Measurements from ENCODE around the gene TAS1R1.
"Not testable (repeated sequence)": the region's sequence is repeated elsewhere in the genome, so short reads cannot be mapped to it uniquely, and the experiment has no call there.

TAS1R1 gene

GRCh38 chr1:6544831-6545230 is 10.3 kb upstream of the TAS1R1 start:
- H3K4me1 ChIP-seq (ENCODE audit: control insufficient read depth in 2 of 2, insufficient read depth in 2 of 2, low read length in 2 of 2): no peaks in the 10 kb centered on the region
- no peaks in the 10 kb centered on the region for H3K27me3 ChIP-seq (ENCODE audit: control insufficient read depth in 2 of 2, insufficient read depth in 2 of 2, low read length in 2 of 2)
- no peak overlapping the region for H3K27ac ChIP-seq (ENCODE audit: low read depth in 2 of 2, low read length in 2 of 2)
- H3K36me3 ChIP-seq (ENCODE audit: control insufficient read depth in 2 of 2, insufficient read depth in 2 of 2, low read length in 2 of 2): peaks cover 42 to 62% of the 10 kb centered on the region in 2 donors
- H3K9ac ChIP-seq (ENCODE audit: low read depth in 1 of 2, low read length in 2 of 2): no peak overlapping the region
- H3K9me3 ChIP-seq (ENCODE audit: control insufficient read depth in 2 of 2, low read length in 2 of 2): no peaks in the 10 kb centered on the region
- H3K4me3 ChIP-seq (ENCODE audit: low read length in 2 of 2): no peak overlapping the region

- Histone ChIP-seq H3K4me1 (ENCODE audit: control insufficient read depth in 2 of 2, insufficient read depth in 2 of 2, low read length in 2 of 2) (no peaks in the 10 kb centered on the region), H3K27ac (ENCODE audit: low read depth in 2 of 2, low read length in 2 of 2) (no peak overlapping the region), H3K9me3 (ENCODE audit: control insufficient read depth in 2 of 2, low read length in 2 of 2) (no peaks in the 10 kb centered on the region), H3K36me3 (ENCODE audit: control insufficient read depth in 2 of 2, insufficient read depth in 2 of 2, low read length in 2 of 2) (peaks cover 42 to 66% of the 10 kb centered on the region in 2 donors), H3K4me3 (ENCODE audit: low read length in 2 of 2) (no peak overlapping the region), H3K27me3 (ENCODE audit: control insufficient read depth in 2 of 2, insufficient read depth in 2 of 2, low read length in 2 of 2) (no peaks in the 10 kb centered on the region), H3K9ac (ENCODE audit: low read depth in 1 of 2, low read length in 2 of 2) (no peak overlapping the region)
Observed at GRCh38 chr1:6545276-6546112, 9.6 kb upstream of the TAS1R1 start.

- no peak overlapping the region for H3K4me3 ChIP-seq (ENCODE audit: low read length in 2 of 2)
- H3K27me3 ChIP-seq (ENCODE audit: control insufficient read depth in 2 of 2, insufficient read depth in 2 of 2, low read length in 2 of 2): no peaks in the 10 kb centered on the region
- H3K9me3 ChIP-seq (ENCODE audit: control insufficient read depth in 2 of 2, low read length in 2 of 2): no peaks in the 10 kb centered on the region
- H3K27ac ChIP-seq (ENCODE audit: low read depth in 2 of 2, low read length in 2 of 2): no peak overlapping the region
- H3K9ac ChIP-seq (ENCODE audit: low read depth in 1 of 2, low read length in 2 of 2): no peak overlapping the region
- no peaks in the 10 kb centered on the region for H3K4me1 ChIP-seq (ENCODE audit: control insufficient read depth in 2 of 2, insufficient read depth in 2 of 2, low read length in 2 of 2)
- peaks cover 42 to 64% of the 10 kb centered on the region in 2 donors for H3K36me3 ChIP-seq (ENCODE audit: control insufficient read depth in 2 of 2, insufficient read depth in 2 of 2, low read length in 2 of 2)
Observed at GRCh38 chr1:6546326-6546725, 8.8 kb upstream of the TAS1R1 start.

- peaks cover 0 to 3% of the 10 kb centered on the region in 2 donors for H3K4me1 ChIP-seq (ENCODE audit: control insufficient read depth in 2 of 2, insufficient read depth in 2 of 2, low read length in 2 of 2)
- no peak overlapping the region for H3K4me3 ChIP-seq (ENCODE audit: low read length in 2 of 2)
- no peaks in the 10 kb centered on the region for H3K9me3 ChIP-seq (ENCODE audit: control insufficient read depth in 2 of 2, low read length in 2 of 2)
- no peak overlapping the region for H3K9ac ChIP-seq (ENCODE audit: low read depth in 1 of 2, low read length in 2 of 2)
- H3K27ac ChIP-seq (ENCODE audit: low read depth in 2 of 2, low read length in 2 of 2): no peak overlapping the region
- H3K27me3 ChIP-seq (ENCODE audit: control insufficient read depth in 2 of 2, insufficient read depth in 2 of 2, low read length in 2 of 2): no peaks in the 10 kb centered on the region
- H3K36me3 ChIP-seq (ENCODE audit: control insufficient read depth in 2 of 2, insufficient read depth in 2 of 2, low read length in 2 of 2): peaks cover 42 to 55% of the 10 kb centered on the region in 2 donors
Observed at GRCh38 chr1:6547301-6547700, 7.8 kb upstream of the TAS1R1 start.

- Histone ChIP-seq H3K9me3 (ENCODE audit: control insufficient read depth in 2 of 2, low read length in 2 of 2) (no peaks in the 10 kb centered on the region), H3K27ac (ENCODE audit: low read depth in 2 of 2, low read length in 2 of 2) (peak within 1 kb of the TSS in 1 of 2 donors; percentile 16), H3K36me3 (ENCODE audit: control insufficient read depth in 2 of 2, insufficient read depth in 2 of 2, low read length in 2 of 2) (peaks cover 5 to 12% of the 10 kb centered on the region in 2 donors)
Observed at GRCh38 chr1:6554031-6554906, 838 bp upstream of the TAS1R1 start, which contains the start of gene NOL9. Gene NOL9 (minus strand): TSS chr1:6554513. CDS start chr1:6554502, 11 bp downstream.

GRCh38 chr1:6557597-6557996 is 2.5 kb downstream of the TAS1R1 start:
- Histone ChIP-seq H3K4me3 (ENCODE audit: low read length in 2 of 2) (no peak overlapping the region), H3K9me3 (ENCODE audit: control insufficient read depth in 2 of 2, low read length in 2 of 2) (no peaks in the 10 kb centered on the region), H3K4me1 (ENCODE audit: control insufficient read depth in 2 of 2, insufficient read depth in 2 of 2, low read length in 2 of 2) (peaks cover 8 to 13% of the 10 kb centered on the region in 2 donors), H3K27ac (ENCODE audit: low read depth in 2 of 2, low read length in 2 of 2) (no peak overlapping the region), H3K9ac (ENCODE audit: low read depth in 1 of 2, low read length in 2 of 2) (no peak overlapping the region), H3K36me3 (ENCODE audit: control insufficient read depth in 2 of 2, insufficient read depth in 2 of 2, low read length in 2 of 2) (no peaks in the 10 kb centered on the region), H3K27me3 (ENCODE audit: control insufficient read depth in 2 of 2, insufficient read depth in 2 of 2, low read length in 2 of 2) (peaks cover 0 to 2% of the 10 kb centered on the region in 2 donors)

More at GRCh38 chr1:6554031-6554906, 838 bp upstream of the TAS1R1 start, which contains the start of gene NOL9:
- peak within 1 kb of the TSS; percentile 88 to 91 for H3K4me3 ChIP-seq (ENCODE audit: low read length in 2 of 2)
- no peaks in the 10 kb centered on the region for H3K27me3 ChIP-seq (ENCODE audit: control insufficient read depth in 2 of 2, insufficient read depth in 2 of 2, low read length in 2 of 2)
- H3K4me1 ChIP-seq (ENCODE audit: control insufficient read depth in 2 of 2, insufficient read depth in 2 of 2, low read length in 2 of 2): peaks cover 8 to 16% of the 10 kb centered on the region in 2 donors
- peak within 1 kb of the TSS; percentile 79 to 87 for H3K9ac ChIP-seq (ENCODE audit: low read depth in 1 of 2, low read length in 2 of 2)

- not testable (repeated sequence) for H3K9ac ChIP-seq (ENCODE audit: low read depth in 1 of 2, low read length in 2 of 2); H3K9me3 ChIP-seq (ENCODE audit: control insufficient read depth in 2 of 2, low read length in 2 of 2); H3K27ac ChIP-seq (ENCODE audit: low read depth in 2 of 2, low read length in 2 of 2); H3K36me3 ChIP-seq (ENCODE audit: control insufficient read depth in 2 of 2, insufficient read depth in 2 of 2, low read length in 2 of 2); H3K27me3 ChIP-seq (ENCODE audit: control insufficient read depth in 2 of 2, insufficient read depth in 2 of 2, low read length in 2 of 2); H3K4me1 ChIP-seq (ENCODE audit: control insufficient read depth in 2 of 2, insufficient read depth in 2 of 2, low read length in 2 of 2); H3K4me3 ChIP-seq (ENCODE audit: low read length in 2 of 2)
Observed at GRCh38 chr1:6559161-6559560, 4.1 kb downstream of the TAS1R1 start.

- Histone ChIP-seq H3K9me3 (ENCODE audit: control insufficient read depth in 2 of 2, low read length in 2 of 2) (no peaks in the 10 kb centered on the region), H3K9ac (ENCODE audit: low read depth in 1 of 2, low read length in 2 of 2) (no peak overlapping the region), H3K4me1 (ENCODE audit: control insufficient read depth in 2 of 2, insufficient read depth in 2 of 2, low read length in 2 of 2) (no peaks in the 10 kb centered on the region), H3K27ac (ENCODE audit: low read depth in 2 of 2, low read length in 2 of 2) (no peak overlapping the region), H3K36me3 (ENCODE audit: control insufficient read depth in 2 of 2, insufficient read depth in 2 of 2, low read length in 2 of 2) (no peaks in the 10 kb centered on the region), H3K27me3 (ENCODE audit: control insufficient read depth in 2 of 2, insufficient read depth in 2 of 2, low read length in 2 of 2) (peaks cover 0 to 2% of the 10 kb centered on the region in 2 donors), H3K4me3 (ENCODE audit: low read length in 2 of 2) (no peak overlapping the region)
Observed at GRCh38 chr1:6560267-6560666, 5.2 kb downstream of the TAS1R1 start.

GRCh38 chr1:6569033-6569432 is 13.9 kb downstream of the TAS1R1 start:
- Histone ChIP-seq H3K27me3 (ENCODE audit: control insufficient read depth in 2 of 2, insufficient read depth in 2 of 2, low read length in 2 of 2) (peaks cover 0 to 4% of the 10 kb centered on the region in 2 donors), H3K9ac (ENCODE audit: low read depth in 1 of 2, low read length in 2 of 2) (no peak overlapping the region), H3K4me3 (ENCODE audit: low read length in 2 of 2) (no peak overlapping the region), H3K27ac (ENCODE audit: low read depth in 2 of 2, low read length in 2 of 2) (no peak overlapping the region), H3K4me1 (ENCODE audit: control insufficient read depth in 2 of 2, insufficient read depth in 2 of 2, low read length in 2 of 2) (no peaks in the 10 kb centered on the region), H3K36me3 (ENCODE audit: control insufficient read depth in 2 of 2, insufficient read depth in 2 of 2, low read length in 2 of 2) (no peaks in the 10 kb centered on the region), H3K9me3 (ENCODE audit: control insufficient read depth in 2 of 2, low read length in 2 of 2) (no peaks in the 10 kb centered on the region)

GRCh38 chr1:6570100-6570499 is 15.0 kb downstream of the TAS1R1 start:
- H3K4me1 ChIP-seq (ENCODE audit: control insufficient read depth in 2 of 2, insufficient read depth in 2 of 2, low read length in 2 of 2): no peaks in the 10 kb centered on the region
- H3K4me3 ChIP-seq (ENCODE audit: low read length in 2 of 2): no peak overlapping the region
- no peak overlapping the region for H3K9ac ChIP-seq (ENCODE audit: low read depth in 1 of 2, low read length in 2 of 2)
- no peak overlapping the region for H3K27ac ChIP-seq (ENCODE audit: low read depth in 2 of 2, low read length in 2 of 2)
- peaks cover 0 to 4% of the 10 kb centered on the region in 2 donors for H3K27me3 ChIP-seq (ENCODE audit: control insufficient read depth in 2 of 2, insufficient read depth in 2 of 2, low read length in 2 of 2)
- H3K9me3 ChIP-seq (ENCODE audit: control insufficient read depth in 2 of 2, low read length in 2 of 2): no peaks in the 10 kb centered on the region
- no peaks in the 10 kb centered on the region for H3K36me3 ChIP-seq (ENCODE audit: control insufficient read depth in 2 of 2, insufficient read depth in 2 of 2, low read length in 2 of 2)
